WI38 (cell line): ENCODE data around the gene RAB3B.

ENCODE experiments used
- H3K4me3 ChIP-seq: 2 replicates; pipeline ENCODE4 v1.5.1; 2011; ENCODE audit warnings: low read depth, mild to moderate bottlenecking, control low read depth, low read length
- CTCF ChIP-seq: IDR thresholded peaks from 2 replicates; pipeline ENCODE4 v1.5.1; 2012; ENCODE audit warnings: low read depth, mild to moderate bottlenecking, control low read depth, low read length

The RAB3B gene

GRCh38 chr1:51986718-51987117 is 3.8 kb downstream of the RAB3B start:
- TF ChIP-seq CTCF, result no peak
- no peak overlapping the region for H3K4me3 ChIP-seq

GRCh38 chr1:51982161-51982560 is 8.3 kb downstream of the RAB3B start:
- H3K4me3 ChIP-seq, result no peak overlapping the region
- no peak for TF ChIP-seq CTCF

- TF ChIP-seq CTCF, result no peak
- no peak overlapping the region for H3K4me3 ChIP-seq
These were observed 8.9 kb downstream of the RAB3B start for GRCh38 chr1:51981555-51981954.

- H3K4me3 ChIP-seq, result no peak overlapping the region
- no peak for TF ChIP-seq CTCF
These were observed 12.4 kb downstream of the RAB3B start for GRCh38 chr1:51978099-51978498.

- TF ChIP-seq CTCF, result no peak
- no peak overlapping the region for H3K4me3 ChIP-seq
These were observed 13.5 kb downstream of the RAB3B start for GRCh38 chr1:51976846-51977602.

- no peak for TF ChIP-seq CTCF
These were observed 16.7 kb downstream of the RAB3B start for GRCh38 chr1:51973587-51974474.

GRCh38 chr1:51969038-51969705 is 21.3 kb downstream of the RAB3B start:
- TF ChIP-seq CTCF, result no peak
- H3K4me3 ChIP-seq, result no peak overlapping the region

More at GRCh38 chr1:51973587-51974474, 16.7 kb downstream of the RAB3B start:
- no peak overlapping the region for H3K4me3 ChIP-seq
